DMS79 treated with DMSO at 0.1 percent for 48 hours (cell line): ENCODE results near the gene POLR2H.

Experiments used
- DNase-seq: peaks from one replicate; lab custom pipeline; 2025; lab: John Stamatoyannopoulos, UW

Gene POLR2H

DNA sequence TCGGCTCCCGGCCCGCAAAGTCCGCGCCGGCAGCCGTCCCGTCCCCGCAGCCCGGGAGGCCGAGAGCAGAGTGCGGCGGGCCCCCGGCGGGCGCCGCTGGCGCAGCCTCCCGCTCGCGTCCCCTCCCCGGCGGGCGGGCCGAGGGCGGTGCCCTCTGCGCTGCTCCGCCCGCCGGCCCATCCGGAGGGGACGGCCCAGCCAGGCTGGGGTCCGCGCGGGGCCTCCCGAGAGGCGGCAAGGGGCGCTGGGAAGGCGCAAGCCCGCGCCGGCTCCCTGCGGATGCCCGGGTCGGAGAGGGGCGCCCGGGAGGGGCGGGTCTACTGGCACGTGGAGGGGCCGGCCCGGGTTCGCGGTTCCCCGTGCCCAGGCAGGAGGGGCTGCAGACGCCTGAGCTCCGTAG is at the start of gene POLR2H, which contains the start of gene CLCN2:
POLR2H (plus strand) TSS at position 179 of the 400 bp plus-strand sequence. CDS start 1,783 bp downstream, outside the sequence.
CLCN2 (minus strand) TSS at position 74 of the 400 bp plus-strand sequence. CDS start 126 bp downstream, outside the sequence.
- peak; percentile 27 for DNase-seq

DNA sequence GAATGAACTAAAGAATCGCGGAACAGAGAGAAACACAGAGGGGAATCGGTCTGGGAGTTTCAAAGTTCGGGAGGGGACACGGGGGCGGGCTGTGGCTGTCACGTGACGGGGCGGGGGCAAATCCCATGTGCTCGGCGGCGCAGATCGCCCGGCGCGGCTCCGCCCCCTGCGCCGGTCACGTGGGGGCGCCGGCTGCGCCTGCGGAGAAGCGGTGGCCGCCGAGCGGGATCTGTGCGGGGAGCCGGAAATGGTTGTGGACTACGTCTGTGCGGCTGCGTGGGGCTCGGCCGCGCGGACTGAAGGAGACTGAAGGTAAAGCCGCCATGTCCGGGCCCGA is 47.2 kb upstream of the POLR2H start, which contains the start of gene EIF4G1:
EIF4G1 (plus strand) TSS at position 244 of the 337 bp plus-strand sequence. CDS start 1,191 bp downstream, outside the sequence.
- peak; percentile 90 for DNase-seq

DNA sequence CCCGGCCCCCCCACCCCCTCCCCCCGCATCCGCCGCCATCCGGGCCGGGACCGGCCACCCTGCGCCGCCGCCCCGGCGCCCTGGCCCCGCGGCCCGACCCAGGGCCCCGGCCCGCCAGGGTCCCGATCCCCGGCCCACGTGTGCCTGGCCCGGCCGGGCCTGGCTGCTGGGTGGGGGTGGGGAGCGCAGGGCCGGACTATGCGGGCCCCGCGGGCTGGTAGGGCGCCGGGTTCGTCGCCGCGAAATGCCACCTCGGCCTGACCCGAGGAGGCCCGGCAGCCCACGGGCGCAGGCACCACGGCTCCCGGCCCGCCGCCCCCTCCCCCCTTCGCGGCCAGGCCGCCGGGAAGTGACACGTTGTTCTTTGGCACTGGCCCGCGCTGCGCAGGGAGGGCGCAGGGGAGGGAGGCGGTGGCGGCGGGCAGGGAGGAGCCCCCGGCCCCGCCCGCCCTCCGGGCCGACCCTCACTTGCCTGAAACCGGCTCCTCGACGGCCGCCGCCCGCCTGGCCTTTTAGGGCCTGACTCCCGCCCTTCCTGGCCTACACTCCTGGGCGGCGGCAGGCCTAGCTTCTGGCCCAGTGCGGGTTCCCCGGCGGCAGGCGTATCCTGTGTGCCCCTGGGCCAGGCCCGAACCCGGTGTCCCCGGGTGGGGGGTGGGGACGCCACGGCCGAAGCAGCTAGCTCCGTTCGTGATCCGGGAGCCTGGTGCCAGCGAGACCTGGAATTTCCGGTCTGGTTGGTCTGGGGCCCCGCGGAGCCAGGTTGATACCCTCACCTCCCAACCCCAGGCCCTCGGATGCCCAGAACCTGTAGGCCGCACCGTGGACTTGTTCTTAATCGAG is 46.6 kb upstream of the POLR2H start:
- peak; percentile 11 for DNase-seq

DNA sequence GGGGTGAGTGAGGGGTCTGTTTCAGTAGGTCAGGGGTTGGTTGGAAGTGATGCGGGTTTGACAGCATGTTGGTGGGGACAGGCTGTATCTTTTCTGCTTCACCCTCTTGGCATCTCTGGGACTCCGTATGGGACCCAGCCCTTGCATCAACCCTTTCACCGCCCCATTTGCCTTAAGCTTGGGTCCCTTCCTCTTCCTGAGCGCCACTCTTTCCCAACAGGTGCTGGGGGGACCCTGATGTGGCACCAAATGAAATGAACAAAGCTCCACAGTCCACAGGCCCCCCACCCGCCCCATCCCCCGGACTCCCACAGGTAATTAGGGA is 46.0 kb upstream of the POLR2H start:
- no peak for DNase-seq

DNA sequence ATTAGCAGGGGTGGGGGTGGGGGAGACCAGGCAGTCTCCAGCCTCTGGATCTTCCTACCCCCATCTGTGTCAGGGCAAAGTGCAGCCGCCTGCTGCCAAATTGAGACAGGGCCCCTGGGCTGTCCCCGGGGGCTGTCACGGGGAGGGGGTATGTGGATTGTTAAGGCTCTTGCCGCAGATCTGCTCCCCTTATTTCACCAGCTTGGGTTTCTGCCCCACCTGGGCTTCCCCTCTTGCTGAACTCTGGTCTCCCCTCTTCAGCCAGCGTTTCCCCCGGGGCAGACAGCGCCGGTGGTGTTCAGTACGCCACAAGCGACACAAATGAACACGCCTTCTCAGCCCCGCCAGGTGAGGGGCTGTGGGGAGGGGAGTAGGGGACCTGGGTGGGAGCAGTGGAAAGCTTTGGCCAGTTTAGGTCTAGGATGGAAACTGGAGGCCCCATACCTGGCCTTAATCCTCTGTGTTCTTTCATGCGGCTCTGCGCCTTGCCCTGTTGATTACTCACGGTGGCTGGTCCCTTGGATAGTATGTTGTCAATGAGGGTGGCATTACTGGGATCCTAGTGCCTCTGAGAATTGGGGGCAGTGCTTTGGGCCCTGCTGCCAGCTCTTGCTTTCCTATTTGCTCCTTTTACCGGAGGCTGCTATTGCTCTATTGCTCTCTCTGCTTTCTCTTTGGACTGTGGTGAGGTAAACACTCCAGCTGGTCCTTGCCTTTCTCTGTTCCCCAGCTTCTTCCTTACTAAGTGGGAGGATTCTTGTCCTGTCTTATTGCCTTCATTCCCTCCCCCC is 45.4 kb upstream of the POLR2H start:
- no peak for DNase-seq

DNA sequence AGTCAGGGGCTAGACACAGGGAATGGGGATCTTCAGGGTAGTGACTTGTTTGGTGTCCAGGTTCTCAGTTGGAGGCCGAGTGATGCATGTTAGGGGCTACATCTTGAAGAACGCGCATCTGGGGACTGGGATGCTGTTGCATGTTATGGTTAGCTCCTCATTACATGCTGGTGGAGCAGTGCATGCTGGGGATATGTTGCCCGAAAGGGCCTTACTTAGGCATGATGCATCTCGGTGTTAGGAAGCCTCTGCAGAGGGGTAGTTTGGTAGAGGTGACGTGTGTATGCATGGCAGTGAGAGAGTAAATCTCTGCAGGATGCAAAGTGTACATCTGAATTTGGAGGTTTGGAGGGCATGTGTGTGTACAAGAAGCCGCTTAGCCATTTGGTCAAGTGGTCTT is 44.7 kb upstream of the POLR2H start:
- DNase-seq: no peak

DNA sequence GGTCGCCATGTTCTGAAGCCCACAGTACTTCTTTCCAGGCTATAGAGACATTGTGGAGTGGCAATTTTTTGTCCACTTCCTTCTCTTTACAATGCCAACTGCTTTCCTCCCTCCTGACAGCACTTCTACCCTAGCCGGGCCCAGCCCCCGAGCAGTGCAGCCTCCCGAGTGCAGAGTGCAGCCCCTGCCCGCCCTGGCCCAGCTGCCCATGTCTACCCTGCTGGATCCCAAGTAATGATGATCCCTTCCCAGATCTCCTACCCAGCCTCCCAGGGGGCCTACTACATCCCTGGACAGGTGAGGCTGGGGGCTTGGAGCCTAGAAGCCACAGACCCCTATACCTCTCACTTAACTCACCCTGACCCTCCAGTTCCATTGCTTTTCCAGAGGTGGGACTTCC is 44.3 kb upstream of the POLR2H start:
- no peak for DNase-seq

DNA sequence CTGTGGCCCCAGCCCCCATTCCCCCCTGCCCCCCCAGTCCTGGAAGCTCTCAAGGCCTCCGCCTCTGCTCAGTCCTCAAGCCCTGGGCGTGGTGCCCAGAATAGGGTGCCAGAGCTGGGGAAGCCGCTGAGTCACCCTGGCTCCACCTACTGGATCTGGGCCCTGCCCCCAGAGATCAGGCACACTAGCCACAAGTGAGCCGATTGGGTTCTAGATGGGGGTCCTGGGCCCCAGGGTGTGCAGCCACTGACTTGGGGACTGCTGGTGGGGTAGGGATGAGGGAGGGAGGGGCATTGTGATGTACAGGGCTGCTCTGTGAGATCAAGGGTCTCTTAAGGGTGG is 41.4 kb upstream of the POLR2H start:
- DNase-seq: peak; percentile 83

DNA sequence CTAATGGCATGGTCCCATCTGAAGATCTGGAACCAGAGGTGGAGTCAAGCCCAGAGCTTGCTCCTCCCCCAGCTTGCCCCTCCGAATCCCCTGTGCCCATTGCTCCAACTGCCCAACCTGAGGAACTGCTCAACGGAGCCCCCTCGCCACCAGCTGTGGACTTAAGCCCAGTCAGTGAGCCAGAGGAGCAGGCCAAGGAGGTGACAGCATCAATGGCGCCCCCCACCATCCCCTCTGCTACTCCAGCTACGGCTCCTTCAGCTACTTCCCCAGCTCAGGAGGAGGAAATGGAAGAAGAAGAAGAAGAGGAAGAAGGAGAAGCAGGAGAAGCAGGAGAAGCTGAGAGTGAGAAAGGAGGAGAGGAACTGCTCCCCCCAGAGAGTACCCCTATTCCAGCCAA is 39.8 kb upstream of the POLR2H start:
- no peak for DNase-seq

DNA sequence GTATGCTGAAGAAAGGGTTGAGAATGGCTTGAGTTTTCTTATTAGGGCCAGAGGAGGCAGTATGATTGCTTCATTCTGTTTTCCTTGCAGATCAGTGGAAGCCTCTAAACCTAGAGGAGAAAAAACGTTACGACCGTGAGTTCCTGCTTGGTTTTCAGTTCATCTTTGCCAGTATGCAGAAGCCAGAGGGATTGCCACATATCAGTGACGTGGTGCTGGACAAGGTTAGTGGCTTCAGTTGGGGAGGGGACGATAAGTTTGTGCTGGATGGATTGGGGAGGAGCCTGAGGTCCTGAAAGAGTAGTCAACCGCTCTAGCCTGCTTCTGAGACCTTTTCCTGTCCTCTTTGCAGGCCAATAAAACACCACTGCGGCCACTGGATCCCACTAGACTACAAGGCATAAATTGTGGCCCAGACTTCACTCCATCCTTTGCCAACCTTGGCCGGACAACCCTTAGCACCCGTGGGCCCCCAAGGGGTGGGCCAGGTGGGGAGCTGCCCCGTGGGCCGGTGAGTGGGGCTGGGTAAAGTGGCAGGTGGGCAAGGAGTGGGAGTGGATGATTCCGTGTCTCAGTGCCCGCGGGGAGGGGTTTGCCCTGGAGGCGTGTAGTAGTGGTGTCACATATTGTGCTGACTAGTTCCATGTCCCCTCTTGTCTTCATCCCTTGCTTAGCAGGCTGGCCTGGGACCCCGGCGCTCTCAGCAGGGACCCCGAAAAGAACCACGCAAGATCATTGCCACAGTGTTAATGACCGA is 38.6 kb upstream of the POLR2H start:
- no peak for DNase-seq

DNA sequence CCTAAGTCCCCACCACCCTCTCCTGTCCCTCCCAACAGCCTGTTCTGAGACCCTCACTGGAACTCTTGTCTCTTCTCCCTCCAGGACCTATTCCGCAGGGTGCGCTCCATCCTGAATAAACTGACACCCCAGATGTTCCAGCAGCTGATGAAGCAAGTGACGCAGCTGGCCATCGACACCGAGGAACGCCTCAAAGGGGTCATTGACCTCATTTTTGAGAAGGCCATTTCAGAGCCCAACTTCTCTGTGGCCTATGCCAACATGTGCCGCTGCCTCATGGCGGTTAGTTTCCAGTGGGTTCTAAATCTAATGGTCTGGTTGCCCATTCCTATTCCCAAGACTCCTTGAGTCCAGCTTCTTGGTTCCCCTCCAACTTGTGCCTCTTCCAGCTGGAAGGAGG is 37.8 kb upstream of the POLR2H start:
- DNase-seq: no peak

DNA sequence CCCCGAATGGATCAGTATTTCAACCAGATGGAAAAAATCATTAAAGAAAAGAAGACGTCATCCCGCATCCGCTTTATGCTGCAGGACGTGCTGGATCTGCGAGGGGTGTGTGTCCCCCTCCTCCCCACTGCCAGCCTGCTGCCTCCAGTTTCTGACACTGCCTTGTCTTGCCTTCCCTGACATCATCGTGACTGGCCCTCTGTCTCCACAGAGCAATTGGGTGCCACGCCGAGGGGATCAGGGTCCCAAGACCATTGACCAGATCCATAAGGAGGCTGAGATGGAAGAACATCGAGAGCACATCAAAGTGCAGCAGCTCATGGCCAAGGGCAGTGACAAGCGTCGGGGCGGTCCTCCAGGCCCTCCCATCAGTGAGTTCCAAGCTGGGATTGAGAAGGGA is 36.2 kb upstream of the POLR2H start:
- no peak for DNase-seq

DNA sequence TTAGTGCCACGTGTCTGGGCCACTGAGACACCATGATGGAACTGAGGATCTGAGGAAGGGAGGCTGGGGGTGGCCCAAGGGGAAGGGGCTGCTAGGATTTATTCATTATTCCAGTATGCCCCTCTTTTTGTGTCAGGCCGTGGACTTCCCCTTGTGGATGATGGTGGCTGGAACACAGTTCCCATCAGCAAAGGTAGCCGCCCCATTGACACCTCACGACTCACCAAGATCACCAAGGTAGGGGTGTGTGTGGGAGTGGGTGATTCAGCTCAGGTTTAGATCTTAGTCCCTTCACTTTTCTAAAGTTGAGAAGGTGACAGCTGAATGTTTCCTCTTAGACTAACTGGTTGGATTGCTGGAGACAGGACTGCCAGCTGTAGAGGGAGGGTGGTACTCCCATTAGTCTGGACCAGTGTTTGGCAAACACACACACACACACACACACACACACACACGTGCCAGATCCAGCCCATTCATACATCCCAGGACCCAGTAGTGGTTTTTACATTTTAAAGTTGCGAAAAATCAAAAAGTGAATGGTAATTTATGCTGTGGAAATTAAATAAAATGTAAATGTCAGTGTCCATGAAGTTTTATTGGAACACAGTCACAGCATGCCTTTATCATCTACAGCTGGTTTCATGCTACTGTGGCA is 35.7 kb upstream of the POLR2H start:
- DNase-seq: no peak

DNA sequence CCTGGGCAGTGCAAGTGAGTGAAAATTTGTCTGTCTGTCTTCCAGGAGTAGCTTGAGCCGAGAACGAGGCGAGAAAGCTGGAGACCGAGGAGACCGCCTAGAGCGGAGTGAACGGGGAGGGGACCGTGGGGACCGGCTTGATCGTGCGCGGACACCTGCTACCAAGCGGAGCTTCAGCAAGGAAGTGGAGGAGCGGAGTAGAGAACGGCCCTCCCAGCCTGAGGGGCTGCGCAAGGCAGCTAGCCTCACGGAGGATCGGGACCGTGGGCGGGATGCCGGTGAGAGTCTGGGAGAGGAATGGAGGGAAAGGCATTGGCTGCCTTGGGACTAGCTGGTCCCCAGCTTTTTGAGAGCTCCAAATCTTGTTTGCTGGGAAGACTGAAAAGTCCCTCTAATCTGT is 34.3 kb upstream of the POLR2H start:
- DNase-seq: no peak

DNA sequence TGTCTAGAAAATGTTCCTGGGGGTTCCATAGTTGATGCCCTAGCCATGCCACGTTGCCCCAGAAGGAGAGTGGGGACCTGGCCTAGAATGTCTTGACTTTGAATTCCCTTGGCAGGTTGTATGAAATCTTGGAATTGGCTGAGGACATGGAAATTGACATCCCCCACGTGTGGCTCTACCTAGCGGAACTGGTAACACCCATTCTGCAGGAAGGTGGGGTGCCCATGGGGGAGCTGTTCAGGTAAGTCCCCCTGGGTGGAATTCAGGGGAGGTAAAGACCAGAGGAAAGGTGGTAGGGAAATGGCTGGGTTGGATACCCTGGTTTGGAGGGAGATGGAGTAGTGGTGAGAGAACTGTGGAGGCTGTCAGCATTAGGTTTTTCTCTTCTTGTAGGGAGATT is 33.0 kb upstream of the POLR2H start:
- DNase-seq: no peak

DNA sequence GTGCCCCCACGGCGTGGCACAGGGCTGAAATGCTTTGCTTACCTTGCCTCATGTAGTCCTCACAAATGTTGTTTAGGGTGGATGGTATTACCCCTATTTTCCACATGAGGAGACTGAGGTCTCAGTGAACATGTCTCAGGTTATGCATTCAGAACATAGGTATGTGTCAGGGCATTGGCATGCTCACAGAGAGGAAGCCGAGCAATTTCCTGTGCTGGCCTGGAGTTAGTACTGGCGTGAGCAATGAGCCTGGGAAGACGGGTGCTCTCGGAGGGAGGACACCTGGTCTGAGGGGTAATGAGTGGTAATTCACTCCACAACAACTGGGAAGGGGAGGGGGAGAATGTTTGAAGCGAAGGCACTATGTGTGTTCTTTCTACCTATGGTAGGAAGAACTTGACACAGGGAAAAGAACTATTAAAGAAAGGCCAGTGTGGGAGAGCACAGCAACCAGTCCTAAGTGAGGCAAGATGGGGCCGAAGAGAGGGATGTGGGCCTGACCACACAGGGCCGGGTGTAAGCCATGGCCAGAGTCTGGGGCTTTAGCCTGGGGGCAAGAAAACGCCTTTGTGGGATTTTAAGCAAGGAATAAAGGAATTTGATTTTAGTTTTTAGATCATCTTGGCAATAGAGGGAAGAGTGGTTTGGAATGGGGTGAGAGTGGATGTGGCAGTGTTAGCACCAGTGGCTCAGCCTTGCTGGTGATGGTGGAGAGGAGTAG is 29.0 kb upstream of the POLR2H start:
- no peak for DNase-seq

DNA sequence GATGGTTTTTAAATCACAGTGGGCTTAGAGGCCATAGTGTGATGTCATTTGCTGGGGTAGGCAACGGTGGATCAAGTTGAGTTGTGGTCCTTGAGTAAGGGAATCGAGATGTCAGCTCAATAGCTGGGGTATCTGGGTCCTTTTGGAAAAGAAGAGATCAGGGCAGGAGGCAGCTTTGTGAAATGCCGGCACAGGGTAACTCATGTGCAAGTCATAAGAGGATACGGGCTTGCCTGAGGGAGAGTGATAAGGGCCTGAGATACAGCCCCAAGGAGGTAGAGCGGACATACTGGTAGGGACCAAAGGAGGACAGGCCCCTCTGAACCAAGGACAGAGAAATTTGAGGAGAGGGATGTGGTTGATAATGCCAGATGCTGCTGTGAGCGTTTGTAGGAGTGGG is 28.3 kb upstream of the POLR2H start:
- DNase-seq: no peak

DNA sequence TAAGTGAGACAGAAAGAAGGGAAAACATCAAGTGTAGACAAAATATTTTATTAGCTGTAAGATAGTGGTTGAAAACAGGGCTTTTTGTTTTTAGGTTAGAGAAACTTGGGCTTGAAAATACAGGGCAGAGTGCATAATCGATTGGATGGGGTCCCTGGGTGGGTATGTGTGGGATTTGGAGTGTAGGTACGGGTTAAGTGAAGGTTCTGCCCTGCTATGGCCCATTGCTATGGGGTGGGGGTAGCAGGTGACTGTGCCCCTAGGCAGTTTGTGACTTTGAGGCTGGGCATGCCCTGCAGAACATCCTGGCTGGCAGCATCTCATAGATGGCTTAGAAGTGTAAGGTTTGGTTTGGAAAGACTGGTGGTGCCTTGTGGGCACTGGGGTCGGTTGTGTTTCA is 27.8 kb upstream of the POLR2H start:
- no peak for DNase-seq

DNA sequence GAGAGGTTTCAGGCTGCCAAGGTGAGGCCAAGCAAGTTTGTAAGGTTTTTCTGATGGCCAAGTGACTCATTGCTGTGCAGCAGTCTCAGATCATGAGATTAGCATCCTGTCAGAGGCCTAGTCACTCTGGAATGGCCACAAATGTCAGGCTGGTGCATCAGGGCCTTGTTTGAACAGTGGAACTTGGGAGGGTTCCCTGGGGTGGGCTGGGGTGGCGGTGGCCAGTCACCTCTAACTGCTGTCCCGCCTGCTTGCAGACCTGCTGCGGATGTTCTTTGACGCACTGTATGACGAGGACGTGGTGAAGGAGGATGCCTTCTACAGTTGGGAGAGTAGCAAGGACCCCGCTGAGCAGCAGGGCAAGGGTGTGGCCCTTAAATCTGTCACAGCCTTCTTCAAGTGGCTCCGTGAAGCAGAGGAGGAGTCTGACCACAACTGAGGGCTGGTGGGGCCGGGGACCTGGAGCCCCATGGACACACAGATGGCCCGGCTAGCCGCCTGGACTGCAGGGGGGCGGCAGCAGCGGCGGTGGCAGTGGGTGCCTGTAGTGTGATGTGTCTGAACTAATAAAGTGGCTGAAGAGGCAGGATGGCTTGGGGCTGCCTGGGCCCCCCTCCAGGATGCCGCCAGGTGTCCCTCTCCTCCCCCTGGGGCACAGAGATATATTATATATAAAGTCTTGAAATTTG is 26.9 kb upstream of the POLR2H start:
- no peak for DNase-seq

DNA sequence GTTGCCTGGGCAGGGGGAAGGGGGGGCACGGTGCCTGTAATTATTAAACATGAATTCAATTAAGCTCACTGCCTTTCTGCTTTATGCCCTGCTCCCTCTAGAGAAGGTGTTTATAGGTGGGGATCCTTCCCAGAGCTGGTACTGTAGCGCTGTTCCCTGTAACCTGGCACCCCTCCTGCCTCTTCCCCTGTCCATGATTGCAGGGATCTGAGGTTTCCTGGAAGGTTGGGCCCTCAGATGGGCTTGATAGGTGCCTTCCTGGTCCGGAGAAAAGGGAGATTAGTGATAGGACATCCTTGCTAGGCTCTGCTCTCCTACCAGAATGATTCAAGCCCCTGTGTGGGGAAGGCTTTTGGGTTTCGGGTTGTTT is 26.2 kb upstream of the POLR2H start:
- DNase-seq: no peak
